ENCODE data around the gene RASA1.

DNA sequence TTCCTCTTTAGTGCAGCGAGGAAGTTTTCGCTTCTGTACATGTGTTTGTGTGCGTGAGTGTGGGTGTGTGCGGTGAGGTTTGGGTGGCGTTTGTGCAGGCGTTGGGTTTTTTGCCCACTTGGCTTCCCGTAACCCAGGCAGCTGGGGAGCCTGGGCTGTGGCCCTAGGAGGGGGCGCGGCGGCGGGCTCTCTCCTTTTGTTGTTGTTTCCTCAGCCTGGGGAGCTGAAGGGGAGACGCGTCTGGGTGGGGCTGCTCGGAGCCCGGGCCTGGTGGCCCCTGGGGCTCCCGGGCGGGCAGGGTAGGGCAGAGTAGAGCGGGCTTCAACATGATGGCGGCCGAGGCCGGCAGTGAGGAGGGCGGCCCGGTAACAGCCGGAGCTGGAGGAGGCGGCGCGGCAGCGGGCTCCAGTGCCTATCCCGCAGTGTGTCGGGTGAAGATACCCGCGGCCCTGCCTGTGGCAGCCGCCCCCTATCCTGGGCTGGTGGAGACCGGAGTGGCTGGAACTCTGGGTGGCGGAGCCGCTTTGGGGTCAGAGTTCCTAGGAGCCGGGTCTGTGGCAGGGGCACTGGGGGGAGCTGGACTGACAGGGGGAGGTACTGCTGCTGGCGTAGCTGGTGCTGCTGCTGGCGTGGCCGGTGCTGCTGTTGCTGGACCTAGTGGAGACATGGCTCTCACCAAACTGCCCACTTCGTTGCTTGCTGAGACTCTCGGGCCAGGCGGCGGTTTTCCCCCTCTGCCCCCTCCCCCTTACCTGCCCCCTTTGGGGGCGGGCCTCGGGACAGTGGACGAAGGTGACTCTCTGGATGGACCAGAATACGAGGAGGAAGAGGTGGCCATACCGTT is 665 bp downstream of the RASA1 start:
- TF ChIP-seq, protein P1, sequence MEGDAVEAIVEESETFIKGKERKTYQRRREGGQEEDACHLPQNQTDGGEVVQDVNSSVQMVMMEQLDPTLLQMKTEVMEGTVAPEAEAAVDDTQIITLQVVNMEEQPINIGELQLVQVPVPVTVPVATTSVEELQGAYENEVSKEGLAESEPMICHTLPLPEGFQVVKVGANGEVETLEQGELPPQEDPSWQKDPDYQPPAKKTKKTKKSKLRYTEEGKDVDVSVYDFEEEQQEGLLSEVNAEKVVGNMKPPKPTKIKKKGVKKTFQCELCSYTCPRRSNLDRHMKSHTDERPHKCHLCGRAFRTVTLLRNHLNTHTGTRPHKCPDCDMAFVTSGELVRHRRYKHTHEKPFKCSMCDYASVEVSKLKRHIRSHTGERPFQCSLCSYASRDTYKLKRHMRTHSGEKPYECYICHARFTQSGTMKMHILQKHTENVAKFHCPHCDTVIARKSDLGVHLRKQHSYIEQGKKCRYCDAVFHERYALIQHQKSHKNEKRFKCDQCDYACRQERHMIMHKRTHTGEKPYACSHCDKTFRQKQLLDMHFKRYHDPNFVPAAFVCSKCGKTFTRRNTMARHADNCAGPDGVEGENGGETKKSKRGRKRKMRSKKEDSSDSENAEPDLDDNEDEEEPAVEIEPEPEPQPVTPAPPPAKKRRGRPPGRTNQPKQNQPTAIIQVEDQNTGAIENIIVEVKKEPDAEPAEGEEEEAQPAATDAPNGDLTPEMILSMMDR (IDR thresholded peaks at IDR 0.05 in 2 of 3, conservative IDR thresholded peaks at IDR 0.05 in 1 of 3; ENCODE audit: borderline replicate concordance in 1 of 3, insufficient read depth in 1 of 3, low read depth in 2 of 3, low read length in 2 of 3) = no peak
- TF ChIP-seq EZH2 (IDR thresholded peaks at IDR 0.05) (no peak), POLR2A (IDR thresholded peaks at IDR 0.05; ENCODE audit: borderline replicate concordance, extremely low read depth, insufficient read depth, insufficient read length) (no peak), SP1 (IDR thresholded peaks at IDR 0.05; ENCODE audit: low read depth) (no peak), RAD21 (IDR thresholded peaks at IDR 0.05; ENCODE audit: low read depth) (0 out of 2 replicates have a peak, but pooled peaks have one; percentile 10), EZH2phosphoT487 (IDR thresholded peaks at IDR 0.05; ENCODE audit: borderline replicate concordance) (no peak), SRF (IDR thresholded peaks at IDR 0.05; ENCODE audit: low read depth) (no peak), POLR2AphosphoS5 (IDR thresholded peaks at IDR 0.05; ENCODE audit: low read depth, low read length) (peak; percentile 70), EGR1 (IDR thresholded peaks at IDR 0.05; ENCODE audit: low read depth) (no peak), FOSL1 (IDR thresholded peaks at IDR 0.05; ENCODE audit: low read depth) (no peak), YY1 (IDR thresholded peaks at IDR 0.05; ENCODE audit: extremely low read depth, insufficient replicate concordance, low read depth, low read length) (no peak)
- TF ChIP-seq, protein P2, sequence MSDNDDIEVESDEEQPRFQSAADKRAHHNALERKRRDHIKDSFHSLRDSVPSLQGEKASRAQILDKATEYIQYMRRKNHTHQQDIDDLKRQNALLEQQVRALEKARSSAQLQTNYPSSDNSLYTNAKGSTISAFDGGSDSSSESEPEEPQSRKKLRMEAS (IDR thresholded peaks at IDR 0.05) = peak; percentile 3; the same call in 1 of the 2 replicates
- TF ChIP-seq, protein P3, sequence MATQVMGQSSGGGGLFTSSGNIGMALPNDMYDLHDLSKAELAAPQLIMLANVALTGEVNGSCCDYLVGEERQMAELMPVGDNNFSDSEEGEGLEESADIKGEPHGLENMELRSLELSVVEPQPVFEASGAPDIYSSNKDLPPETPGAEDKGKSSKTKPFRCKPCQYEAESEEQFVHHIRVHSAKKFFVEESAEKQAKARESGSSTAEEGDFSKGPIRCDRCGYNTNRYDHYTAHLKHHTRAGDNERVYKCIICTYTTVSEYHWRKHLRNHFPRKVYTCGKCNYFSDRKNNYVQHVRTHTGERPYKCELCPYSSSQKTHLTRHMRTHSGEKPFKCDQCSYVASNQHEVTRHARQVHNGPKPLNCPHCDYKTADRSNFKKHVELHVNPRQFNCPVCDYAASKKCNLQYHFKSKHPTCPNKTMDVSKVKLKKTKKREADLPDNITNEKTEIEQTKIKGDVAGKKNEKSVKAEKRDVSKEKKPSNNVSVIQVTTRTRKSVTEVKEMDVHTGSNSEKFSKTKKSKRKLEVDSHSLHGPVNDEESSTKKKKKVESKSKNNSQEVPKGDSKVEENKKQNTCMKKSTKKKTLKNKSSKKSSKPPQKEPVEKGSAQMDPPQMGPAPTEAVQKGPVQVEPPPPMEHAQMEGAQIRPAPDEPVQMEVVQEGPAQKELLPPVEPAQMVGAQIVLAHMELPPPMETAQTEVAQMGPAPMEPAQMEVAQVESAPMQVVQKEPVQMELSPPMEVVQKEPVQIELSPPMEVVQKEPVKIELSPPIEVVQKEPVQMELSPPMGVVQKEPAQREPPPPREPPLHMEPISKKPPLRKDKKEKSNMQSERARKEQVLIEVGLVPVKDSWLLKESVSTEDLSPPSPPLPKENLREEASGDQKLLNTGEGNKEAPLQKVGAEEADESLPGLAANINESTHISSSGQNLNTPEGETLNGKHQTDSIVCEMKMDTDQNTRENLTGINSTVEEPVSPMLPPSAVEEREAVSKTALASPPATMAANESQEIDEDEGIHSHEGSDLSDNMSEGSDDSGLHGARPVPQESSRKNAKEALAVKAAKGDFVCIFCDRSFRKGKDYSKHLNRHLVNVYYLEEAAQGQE (IDR thresholded peaks at IDR 0.05; ENCODE audit: low read depth) = no peak
- TF ChIP-seq, protein P4, sequence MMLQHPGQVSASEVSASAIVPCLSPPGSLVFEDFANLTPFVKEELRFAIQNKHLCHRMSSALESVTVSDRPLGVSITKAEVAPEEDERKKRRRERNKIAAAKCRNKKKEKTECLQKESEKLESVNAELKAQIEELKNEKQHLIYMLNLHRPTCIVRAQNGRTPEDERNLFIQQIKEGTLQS (IDR thresholded peaks at IDR 0.05) = no peak

Measured in HCT116 (cell line).